Naive B cell (primary cell): Measurements from ENCODE around the gene HSD3B7. TPM values are rescaled to one million over a fixed set of nuclear protein-coding genes. Genes with fewer than 3 reads are reported as not detected.

Experiments used
- ATAC-seq, 2 donors: fragments of 150-1000 bp; cut with Tn5 transposase; 2 replicates each; pipeline ENCODE4 v1.10.0; 2021; ENCODE audit warnings: low read depth in 2 of 2, mild to moderate bottlenecking in 2 of 2, moderate library complexity in 2 of 2
- DNase-seq: peaks from one replicate; pipeline ENCODE4 v3.0.0; 2022
- H3K27ac Mint-ChIP-seq, 6 donors: one replicate each; pipeline ENCODE4 v1.8.0; 2020 to 2022; ENCODE audit warnings: mild to moderate bottlenecking in 6 of 6, mixed read lengths in 6 of 6, moderate library complexity in 5 of 6, inconsistent platforms in 2 of 6
- H3K27me3 Mint-ChIP-seq, 3 donors: one replicate each; pipeline ENCODE4 v1.8.0; 2021 to 2022; ENCODE audit warnings: mixed read lengths in 3 of 3, mild to moderate bottlenecking in 1 of 3
- H3K36me3 Mint-ChIP-seq, 2 donors: one replicate each; pipeline ENCODE4 v1.8.0; 2020 to 2022; ENCODE audit warnings: mixed read lengths in 2 of 2, inconsistent platforms in 1 of 2, mild to moderate bottlenecking in 1 of 2
- H3K4me1 Mint-ChIP-seq, 3 donors: one replicate each; pipeline ENCODE4 v1.8.0; 2020 to 2022; ENCODE audit warnings: mixed read lengths in 3 of 3, inconsistent platforms in 1 of 3, mild to moderate bottlenecking in 1 of 3, moderate library complexity in 1 of 3
- H3K4me3 Mint-ChIP-seq, 8 donors: one replicate each; pipeline ENCODE4 v1.8.0; 2020 to 2022; ENCODE audit warnings: mild to moderate bottlenecking in 8 of 8, mixed read lengths in 8 of 8, moderate library complexity in 8 of 8, inconsistent platforms in 2 of 8
- H3K9me3 Mint-ChIP-seq, 7 donors: one replicate each; pipeline ENCODE4 v1.8.0; 2020 to 2022; ENCODE audit warnings: mixed read lengths in 7 of 7, mild to moderate bottlenecking in 5 of 7, inconsistent platforms in 2 of 7, moderate library complexity in 1 of 7
- polyA plus RNA-seq, 6 donors: library from polyadenylated mRNA; unstranded; fragments of 300-500 nt; fragmentation: Illumina TruSeq; gene quantifications; one replicate each; pipeline ENCODE4 v1.2.3, GENCODE V29; 2021; ENCODE audit warnings: low read depth in 6 of 6

The HSD3B7 gene
- polyA plus RNA-seq, 6 donors from 2014 or later = not detected

GRCh38 chr16:30963925-30964511 is 21.0 kb upstream of the HSD3B7 start:
- no peak for DNase-seq
- Mint-ChIP-seq H3K36me3 (peaks cover 18 to 59% of the 10 kb centered on the region in 2 donors), H3K27me3 (no peaks in the 10 kb centered on the region), H3K4me3 (peak overlapping the region in 1 of 8 donors; percentile 64), H3K27ac (peak overlapping the region in 1 of 6 donors; percentile 82), H3K9me3 (no peaks in the 10 kb centered on the region), H3K4me1 (peaks cover 19 to 21% (median 20%) of the 10 kb centered on the region in 3 donors)
- ATAC-seq = no peak

DNA sequence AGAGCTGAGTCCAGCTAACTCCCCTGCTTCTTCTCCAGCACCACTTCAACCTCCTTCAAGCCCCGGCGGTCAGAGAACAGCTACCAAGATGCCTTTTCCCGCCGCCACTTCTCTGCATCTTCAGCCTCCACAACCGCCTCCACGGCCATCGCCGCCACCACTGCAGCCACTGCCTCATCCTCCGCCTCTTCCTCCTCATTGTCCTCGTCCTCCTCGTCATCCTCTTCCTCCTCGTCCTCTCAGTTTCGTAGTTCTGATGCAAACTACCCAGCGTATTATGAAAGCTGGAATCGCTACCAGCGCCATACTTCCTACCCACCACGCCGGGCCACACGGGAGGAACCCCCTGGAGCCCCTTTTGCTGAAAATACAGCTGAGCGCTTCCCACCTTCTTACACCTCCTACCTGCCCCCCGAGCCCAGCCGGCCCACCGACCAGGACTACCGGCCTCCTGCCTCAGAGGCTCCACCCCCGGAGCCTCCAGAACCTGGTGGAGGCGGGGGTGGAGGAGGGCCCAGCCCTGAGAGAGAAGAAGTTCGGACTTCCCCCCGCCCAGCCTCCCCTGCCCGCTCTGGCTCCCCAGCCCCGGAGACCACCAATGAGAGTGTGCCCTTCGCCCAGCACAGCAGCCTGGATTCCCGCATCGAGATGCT is 20.3 kb upstream of the HSD3B7 start:
- H3K27me3 Mint-ChIP-seq = no peaks in the 10 kb centered on the region
- no peaks in the 10 kb centered on the region for H3K9me3 Mint-ChIP-seq
- peak overlapping the region in 2 of 6 donors; percentile 51 to 53 for H3K27ac Mint-ChIP-seq
- peaks cover 12 to 14% (median 13%) of the 10 kb centered on the region in 3 donors for H3K4me1 Mint-ChIP-seq
- no peak overlapping the region for H3K4me3 Mint-ChIP-seq
- DNase-seq (no peak), ATAC-seq (no peak)
- peaks cover 15 to 57% of the 10 kb centered on the region in 2 donors for H3K36me3 Mint-ChIP-seq

- DNase-seq (no peak), ATAC-seq (no peak)
- no peaks in the 10 kb centered on the region for H3K27me3 Mint-ChIP-seq
- peaks cover 8 to 53% of the 10 kb centered on the region in 2 donors for H3K36me3 Mint-ChIP-seq
- H3K27ac Mint-ChIP-seq = peak overlapping the region in 1 of 6 donors; percentile 53
- H3K9me3 Mint-ChIP-seq = no peaks in the 10 kb centered on the region
- peaks cover 7 to 8% (median 8%) of the 10 kb centered on the region in 3 donors for H3K4me1 Mint-ChIP-seq
- no peak overlapping the region for H3K4me3 Mint-ChIP-seq
Observed at GRCh38 chr16:30965436-30965835, 19.6 kb upstream of the HSD3B7 start.

DNA sequence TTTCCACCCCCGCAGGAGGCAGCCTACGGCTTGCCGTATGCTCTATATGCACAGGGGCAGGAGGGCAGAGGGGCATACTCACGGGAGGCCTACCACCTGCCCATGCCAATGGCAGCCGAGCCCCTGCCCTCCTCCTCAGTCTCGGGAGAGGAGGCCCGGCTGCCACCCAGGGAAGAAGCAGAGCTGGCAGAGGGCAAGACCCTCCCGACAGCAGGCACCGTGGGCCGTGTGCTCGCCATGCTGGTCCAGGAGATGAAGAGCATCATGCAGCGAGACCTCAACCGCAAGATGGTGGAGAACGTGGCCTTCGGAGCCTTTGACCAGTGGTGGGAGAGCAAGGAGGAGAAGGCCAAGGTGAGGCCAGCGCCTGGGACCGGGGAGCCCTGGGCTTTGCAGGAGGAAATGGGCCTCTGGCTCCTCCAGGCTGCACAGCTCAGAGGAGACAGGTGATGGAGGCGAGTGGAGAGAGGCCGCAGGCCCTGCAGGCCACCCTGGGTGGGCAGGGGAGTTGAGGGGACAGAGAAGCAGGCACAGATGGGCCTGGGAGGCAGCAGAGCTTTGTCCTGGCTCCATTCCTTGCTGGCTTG is 18.9 kb upstream of the HSD3B7 start:
- DNase-seq (no peak), ATAC-seq (no peak)
- Mint-ChIP-seq H3K4me1 (peaks cover 7 to 14% (median 11%) of the 10 kb centered on the region in 3 donors), H3K9me3 (no peaks in the 10 kb centered on the region), H3K27me3 (no peaks in the 10 kb centered on the region), H3K27ac (peak overlapping the region in 2 of 6 donors; percentile 27 to 91), H3K4me3 (no peak overlapping the region), H3K36me3 (peaks cover 15 to 57% of the 10 kb centered on the region in 2 donors)

GRCh38 chr16:30967795-30968194 is 17.2 kb upstream of the HSD3B7 start:
- Mint-ChIP-seq H3K27ac (no peak overlapping the region), H3K4me1 (peaks cover 2 to 18% (median 13%) of the 10 kb centered on the region in 3 donors)

GRCh38 chr16:30969246-30969842 is 15.7 kb upstream of the HSD3B7 start:
- ATAC-seq = no peak
- DNase-seq = no peak
- H3K27ac Mint-ChIP-seq = peak overlapping the region in 2 of 6 donors; percentile 14 to 80
- H3K9me3 Mint-ChIP-seq = no peaks in the 10 kb centered on the region
- H3K4me1 Mint-ChIP-seq = peaks cover 5 to 27% (median 19%) of the 10 kb centered on the region in 3 donors
- no peak overlapping the region for H3K4me3 Mint-ChIP-seq
- H3K27me3 Mint-ChIP-seq = no peaks in the 10 kb centered on the region
- H3K36me3 Mint-ChIP-seq = peaks cover 12 to 71% of the 10 kb centered on the region in 2 donors

More at GRCh38 chr16:30967795-30968194, 17.2 kb upstream of the HSD3B7 start:
- peaks cover 19 to 70% of the 10 kb centered on the region in 2 donors for H3K36me3 Mint-ChIP-seq
- DNase-seq (no peak), ATAC-seq (no peak)
- H3K4me3 Mint-ChIP-seq = no peak overlapping the region
- no peaks in the 10 kb centered on the region for H3K27me3 Mint-ChIP-seq
- no peaks in the 10 kb centered on the region for H3K9me3 Mint-ChIP-seq

GRCh38 chr16:30971298-30971697 is 13.7 kb upstream of the HSD3B7 start:
- ATAC-seq (no peak), DNase-seq (no peak)
- Mint-ChIP-seq H3K36me3 (peaks cover 12 to 66% of the 10 kb centered on the region in 2 donors), H3K4me1 (peaks cover 3 to 33% (median 22%) of the 10 kb centered on the region in 3 donors), H3K4me3 (no peak overlapping the region), H3K27me3 (no peaks in the 10 kb centered on the region), H3K27ac (peak overlapping the region in 2 of 6 donors; percentile 5 to 44), H3K9me3 (no peaks in the 10 kb centered on the region)

GRCh38 chr16:30972872-30973271 is 12.1 kb upstream of the HSD3B7 start:
- ATAC-seq = no peak
- H3K36me3 Mint-ChIP-seq = peaks cover 12 to 55% of the 10 kb centered on the region in 2 donors
- no peaks in the 10 kb centered on the region for H3K9me3 Mint-ChIP-seq
- peak overlapping the region in 1 of 6 donors; percentile 9 for H3K27ac Mint-ChIP-seq
- DNase-seq = no peak
- no peaks in the 10 kb centered on the region for H3K27me3 Mint-ChIP-seq
- no peak overlapping the region for H3K4me3 Mint-ChIP-seq
- H3K4me1 Mint-ChIP-seq = peaks cover 3 to 26% (median 26%) of the 10 kb centered on the region in 3 donors

DNA sequence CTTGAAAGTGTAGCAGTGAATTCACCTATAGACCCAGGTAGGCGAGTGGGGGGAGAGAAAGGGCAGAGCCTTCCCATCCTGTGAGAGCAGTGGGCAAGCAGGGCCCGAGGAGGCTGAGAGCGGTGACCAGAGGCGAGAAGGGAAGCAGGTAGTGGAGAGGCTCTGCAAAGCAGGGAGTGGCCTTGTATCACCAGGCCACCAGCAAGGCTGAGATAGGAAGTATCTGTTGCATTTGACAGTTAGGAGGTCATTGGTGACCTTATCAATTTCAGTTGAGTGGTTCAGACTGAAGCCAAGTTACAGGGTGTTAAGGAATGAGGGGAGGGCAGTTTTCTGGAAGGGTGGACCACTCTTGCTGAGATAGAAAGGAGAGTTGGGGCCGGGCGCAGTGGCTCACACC is 10.7 kb upstream of the HSD3B7 start:
- peak overlapping the region in 1 of 6 donors; percentile 65 for H3K27ac Mint-ChIP-seq
- no peaks in the 10 kb centered on the region for H3K9me3 Mint-ChIP-seq
- H3K27me3 Mint-ChIP-seq = no peaks in the 10 kb centered on the region
- DNase-seq (no peak), ATAC-seq (no peak)
- peaks cover 12 to 52% of the 10 kb centered on the region in 2 donors for H3K36me3 Mint-ChIP-seq
- H3K4me1 Mint-ChIP-seq = peaks cover 3 to 26% (median 25%) of the 10 kb centered on the region in 3 donors
- no peak overlapping the region for H3K4me3 Mint-ChIP-seq

DNA sequence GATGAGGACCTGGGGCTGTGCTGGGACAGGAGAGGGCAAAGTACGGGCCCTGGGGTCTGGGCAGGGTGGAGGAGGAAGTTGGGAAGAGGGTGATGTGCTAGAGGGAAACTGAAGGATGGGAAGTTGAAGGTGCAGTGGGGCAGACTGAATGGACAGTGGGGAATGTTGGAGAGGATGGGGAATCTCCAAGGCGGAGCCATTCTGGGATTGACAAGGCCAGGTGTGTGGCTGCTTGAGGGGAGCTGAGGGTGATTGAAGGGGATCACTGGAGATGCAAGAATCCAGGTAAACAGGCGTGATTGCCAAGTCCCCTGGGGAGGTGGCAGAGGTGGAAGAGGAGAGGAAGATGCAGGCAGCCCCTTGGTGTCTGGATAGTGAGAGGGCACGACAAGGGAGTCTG is 8.5 kb upstream of the HSD3B7 start:
- peaks cover 3 to 26% (median 21%) of the 10 kb centered on the region in 3 donors for H3K4me1 Mint-ChIP-seq
- peaks cover 5 to 39% of the 10 kb centered on the region in 2 donors for H3K36me3 Mint-ChIP-seq
- DNase-seq (no peak), ATAC-seq (no peak)
- no peaks in the 10 kb centered on the region for H3K27me3 Mint-ChIP-seq
- H3K4me3 Mint-ChIP-seq = no peak overlapping the region
- H3K9me3 Mint-ChIP-seq = no peaks in the 10 kb centered on the region
- peak overlapping the region in 5 of 6 donors; percentile 5 to 96 (median 65) for H3K27ac Mint-ChIP-seq

- Mint-ChIP-seq H3K27me3 (no peaks in the 10 kb centered on the region), H3K4me3 (no peak overlapping the region), H3K4me1 (peaks cover 3 to 26% (median 20%) of the 10 kb centered on the region in 3 donors), H3K9me3 (no peaks in the 10 kb centered on the region), H3K27ac (peak overlapping the region in 1 of 6 donors; percentile 52), H3K36me3 (peaks cover 0 to 31% of the 10 kb centered on the region in 2 donors)
- ATAC-seq (no peak), DNase-seq (no peak)
Observed at GRCh38 chr16:30977502-30977901, 7.5 kb upstream of the HSD3B7 start.

DNA sequence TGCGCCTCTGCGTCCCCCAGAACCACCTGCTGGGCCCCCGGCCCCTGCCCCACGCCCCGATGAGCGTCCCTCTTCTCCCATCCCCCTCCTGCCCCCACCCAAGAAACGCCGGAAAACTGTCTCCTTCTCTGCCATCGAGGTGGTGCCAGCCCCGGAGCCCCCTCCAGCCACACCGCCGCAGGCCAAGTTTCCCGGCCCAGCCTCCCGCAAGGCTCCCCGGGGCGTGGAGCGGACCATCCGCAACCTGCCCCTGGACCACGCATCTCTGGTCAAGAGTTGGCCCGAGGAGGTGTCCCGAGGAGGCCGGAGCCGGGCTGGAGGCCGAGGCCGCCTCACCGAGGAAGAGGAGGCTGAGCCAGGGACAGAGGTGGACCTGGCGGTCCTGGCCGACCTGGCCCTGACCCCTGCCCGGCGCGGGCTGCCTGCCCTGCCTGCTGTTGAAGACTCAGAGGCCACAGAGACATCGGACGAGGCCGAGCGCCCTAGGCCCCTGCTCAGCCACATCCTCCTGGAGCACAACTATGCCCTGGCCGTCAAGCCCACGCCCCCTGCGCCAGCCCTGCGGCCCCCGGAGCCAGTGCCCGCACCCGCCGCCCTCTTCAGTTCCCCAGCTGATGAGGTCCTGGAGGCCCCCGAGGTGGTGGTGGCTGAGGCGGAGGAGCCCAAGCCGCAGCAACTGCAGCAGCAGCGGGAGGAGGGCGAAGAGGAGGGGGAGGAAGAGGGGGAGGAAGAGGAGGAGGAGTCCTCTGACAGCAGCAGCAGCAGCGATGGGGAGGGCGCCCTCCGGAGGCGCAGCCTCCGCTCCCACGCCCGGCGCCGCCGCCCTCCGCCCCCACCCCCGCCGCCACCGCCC is 5.6 kb upstream of the HSD3B7 start:
- DNase-seq (no peak), ATAC-seq (no peak)
- peaks cover 0 to 18% of the 10 kb centered on the region in 2 donors for H3K36me3 Mint-ChIP-seq
- no peak overlapping the region for H3K27ac Mint-ChIP-seq
- no peaks in the 10 kb centered on the region for H3K9me3 Mint-ChIP-seq
- H3K4me3 Mint-ChIP-seq = no peak overlapping the region
- peaks cover under 1 to 18% (median 15%) of the 10 kb centered on the region in 3 donors for H3K4me1 Mint-ChIP-seq
- H3K27me3 Mint-ChIP-seq = no peaks in the 10 kb centered on the region

- Mint-ChIP-seq H3K27ac (peak overlapping the region in 1 of 6 donors; percentile 88), H3K9me3 (no peaks in the 10 kb centered on the region), H3K4me3 (no peak overlapping the region), H3K36me3 (peaks cover 0 to 16% of the 10 kb centered on the region in 2 donors), H3K27me3 (no peaks in the 10 kb centered on the region), H3K4me1 (peaks cover 2 to 18% (median 14%) of the 10 kb centered on the region in 3 donors)
- DNase-seq = no peak
- no peak for ATAC-seq
Observed at GRCh38 chr16:30980023-30980371, 5.0 kb upstream of the HSD3B7 start.
